Activated T-cell treated with anti-CD3 and anti-CD28 coated beads, Interleukin-2, amount 50 U/mL, for 72 hours (primary cell): ENCODE results near the gene MFSD12. TPM values are rescaled to one million over a fixed set of nuclear protein-coding genes. Genes with fewer than 3 reads are reported as not detected.
"Not testable (repeated sequence)": the region's sequence is repeated elsewhere in the genome, so short reads cannot be mapped to it uniquely, and the experiment has no call there.

Source experiments
- ATAC-seq, 2 donors: fragments of 150-1000 bp; cut with Tn5 transposase; replicated peaks in 1 of 2; 2 replicates each; pipeline ENCODE4 v1.10.0; 2021; ENCODE audit warnings: moderate library complexity in 2 of 2, mild to moderate bottlenecking in 1 of 2
- DNase-seq, 2 donors: peaks; one replicate each; pipeline ENCODE4 v3.0.0; 2021 to 2022; ENCODE audit warnings: mixed read lengths in 1 of 2
- H3K27ac Mint-ChIP-seq: one replicate; pipeline ENCODE4 v1.8.0; 2022; ENCODE audit warnings: mild to moderate bottlenecking, moderate library complexity, mixed read lengths
- H3K27me3 Mint-ChIP-seq: one replicate; pipeline ENCODE4 v1.8.0; 2022; ENCODE audit warnings: low read depth, mixed read lengths
- H3K36me3 Mint-ChIP-seq, 2 donors: one replicate each; pipeline ENCODE4 v1.8.0; 2022; ENCODE audit warnings: mixed read lengths in 2 of 2, mild to moderate bottlenecking in 1 of 2; ENCODE audit not compliant: insufficient read depth in 2 of 2
- H3K4me1 Mint-ChIP-seq: one replicate; pipeline ENCODE4 v1.8.0; 2022; ENCODE audit warnings: low read depth, mixed read lengths
- H3K4me3 Mint-ChIP-seq, 2 donors: one replicate each; pipeline ENCODE4 v1.8.0; 2022; ENCODE audit warnings: mild to moderate bottlenecking in 2 of 2, mixed read lengths in 2 of 2, moderate library complexity in 2 of 2
- H3K9me3 Mint-ChIP-seq, 2 donors: one replicate each; pipeline ENCODE4 v1.8.0; 2022; ENCODE audit warnings: mixed read lengths in 2 of 2
- total RNA-seq, 2 donors: library from RNA; stranded (reverse); gene quantifications; one replicate each; pipeline ENCODE4 v1.2.3, GENCODE V29; 2022

MFSD12 gene
- total RNA-seq, 2 donors from 2014 or later, result 50.8 to 69.9 TPM

GRCh38 chr19:3577723-3578344 is 20.4 kb upstream of the MFSD12 start:
- ATAC-seq (no peak), DNase-seq (no peak)
- H3K4me1 Mint-ChIP-seq, result peaks cover 4% of the 10 kb centered on the region
- H3K9me3 Mint-ChIP-seq, result no peaks in the 10 kb centered on the region
- H3K27ac Mint-ChIP-seq, result no peak overlapping the region
- H3K27me3 Mint-ChIP-seq, result no peaks in the 10 kb centered on the region
- no peak overlapping the region for H3K4me3 Mint-ChIP-seq
- H3K36me3 Mint-ChIP-seq, result peaks cover 2 to 4% of the 10 kb centered on the region in 2 donors

GRCh38 chr19:3576696-3577443 is 19.5 kb upstream of the MFSD12 start:
- no peak for ATAC-seq
- Mint-ChIP-seq H3K4me3 (no peak overlapping the region), H3K36me3 (peaks cover 2 to 4% of the 10 kb centered on the region in 2 donors), H3K4me1 (peaks cover 10% of the 10 kb centered on the region), H3K27ac (no peak overlapping the region), H3K27me3 (no peaks in the 10 kb centered on the region), H3K9me3 (no peaks in the 10 kb centered on the region)
- DNase-seq, result no peak

GRCh38 chr19:3575949-3576673 is 18.7 kb upstream of the MFSD12 start:
- H3K36me3 Mint-ChIP-seq, result peaks cover 2 to 4% of the 10 kb centered on the region in 2 donors
- no peak overlapping the region for H3K4me3 Mint-ChIP-seq
- peaks cover 16% of the 10 kb centered on the region for H3K4me1 Mint-ChIP-seq
- DNase-seq (no peak), ATAC-seq (no peak)
- no peaks in the 10 kb centered on the region for H3K9me3 Mint-ChIP-seq
- no peaks in the 10 kb centered on the region for H3K27me3 Mint-ChIP-seq
- no peak overlapping the region for H3K27ac Mint-ChIP-seq

DNA sequence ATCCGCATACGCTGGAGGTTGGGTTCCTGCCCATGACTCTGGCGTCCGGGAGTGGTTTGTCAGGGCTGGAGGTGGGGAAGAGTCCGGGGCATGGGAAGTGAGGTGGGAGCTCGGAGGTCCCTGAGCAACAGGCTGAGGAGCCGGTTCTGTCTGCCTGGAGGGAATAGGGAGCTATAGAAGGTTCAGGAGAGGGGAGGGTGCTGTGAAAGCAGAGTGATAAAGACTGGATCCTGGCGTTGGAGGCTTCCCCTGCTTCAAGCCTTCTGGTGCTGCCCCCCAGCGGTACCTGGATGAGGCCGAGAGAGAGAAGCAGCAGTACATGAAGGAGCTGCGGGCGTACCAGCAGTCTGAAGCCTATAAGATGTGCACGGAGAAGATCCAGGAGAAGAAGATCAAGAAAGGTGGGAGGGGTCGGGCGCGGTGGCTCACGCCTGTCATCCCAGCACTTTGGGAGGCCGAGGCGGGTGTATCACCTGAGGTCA is 17.9 kb upstream of the MFSD12 start:
- Mint-ChIP-seq H3K27me3 (no peaks in the 10 kb centered on the region), H3K9me3 (no peaks in the 10 kb centered on the region), H3K4me3 (no peak overlapping the region), H3K36me3 (peaks cover 2 to 4% of the 10 kb centered on the region in 2 donors), H3K27ac (no peak overlapping the region), H3K4me1 (peaks cover 21% of the 10 kb centered on the region)
- ATAC-seq (no peak), DNase-seq (peak in 1 of 2 donors; percentile 19)

DNA sequence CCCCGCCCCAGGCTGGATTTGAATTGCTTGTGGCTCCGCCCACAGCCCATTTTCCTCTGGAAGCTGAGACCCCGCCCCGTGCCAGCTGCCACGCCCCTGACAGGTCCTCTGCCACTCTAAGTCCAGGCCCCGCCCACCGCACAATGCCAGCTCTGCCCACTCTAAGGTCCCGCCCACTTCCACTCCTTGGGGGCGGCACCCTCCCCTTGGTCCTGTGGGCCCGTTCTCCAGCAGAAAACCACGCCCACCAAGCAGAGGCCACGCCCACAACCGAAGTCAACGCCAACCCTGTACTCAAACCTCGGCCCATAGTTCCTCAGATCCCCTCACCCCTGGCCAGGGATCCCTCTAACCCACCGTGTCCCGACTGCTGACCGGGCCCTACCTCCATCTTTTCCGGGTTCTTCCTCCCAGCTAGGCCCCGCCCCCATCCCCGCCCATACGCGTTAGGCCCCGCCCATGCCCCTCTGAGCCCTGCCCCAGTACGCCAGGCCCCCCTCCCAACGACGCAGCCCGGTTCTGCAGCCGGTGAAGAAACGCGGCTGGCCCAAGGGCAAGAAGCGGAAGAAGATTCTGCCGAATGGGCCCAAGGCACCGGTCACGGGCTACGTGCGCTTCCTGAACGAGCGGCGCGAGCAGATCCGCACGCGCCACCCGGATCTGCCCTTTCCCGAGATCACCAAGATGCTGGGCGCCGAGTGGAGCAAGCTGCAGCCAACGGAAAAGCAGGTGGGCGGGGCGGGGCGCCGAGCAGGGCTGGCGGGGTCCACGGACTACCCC is 16.7 kb upstream of the MFSD12 start:
- Mint-ChIP-seq H3K27me3 (no peaks in the 10 kb centered on the region), H3K9me3 (no peaks in the 10 kb centered on the region), H3K4me3 (peak overlapping the region; percentile 78 to 84), H3K36me3 (peaks cover 2 to 4% of the 10 kb centered on the region in 2 donors), H3K4me1 (peaks cover 21% of the 10 kb centered on the region), H3K27ac (no peak overlapping the region)
- ATAC-seq, result peak; percentile 47 to 49
- DNase-seq, result peak; percentile 95 to 96

GRCh38 chr19:3573162-3573857 is 15.9 kb upstream of the MFSD12 start:
- H3K27ac Mint-ChIP-seq, result peak overlapping the region; percentile 42
- no peaks in the 10 kb centered on the region for H3K9me3 Mint-ChIP-seq
- no peaks in the 10 kb centered on the region for H3K27me3 Mint-ChIP-seq
- peak overlapping the region; percentile 78 to 84 for H3K4me3 Mint-ChIP-seq
- peak; percentile 46 to 51 for DNase-seq
- H3K36me3 Mint-ChIP-seq, result peaks cover 2 to 4% of the 10 kb centered on the region in 2 donors
- H3K4me1 Mint-ChIP-seq, result peaks cover 21% of the 10 kb centered on the region
- peak; percentile 15 to 26 for ATAC-seq

DNA sequence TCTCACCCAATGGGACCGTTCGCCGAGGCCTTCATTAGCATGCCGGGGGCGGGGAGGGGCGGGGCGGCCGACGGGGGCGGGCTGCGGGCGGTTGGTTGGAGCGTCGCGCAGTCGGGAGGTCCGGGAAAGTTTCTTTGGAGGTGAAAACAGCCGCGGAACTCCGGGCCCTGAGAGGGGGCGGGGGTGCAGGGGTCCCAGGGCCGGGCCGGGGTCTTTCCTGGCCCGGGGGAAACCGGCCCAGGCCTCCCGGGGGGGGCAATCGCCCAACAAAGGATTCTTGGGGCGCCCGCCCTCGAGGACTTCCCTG is 15.4 kb upstream of the MFSD12 start, which contains the start of gene HMG20B:
Gene HMG20B (plus strand): TSS at position 90 of the 307 bp plus-strand sequence. CDS start 366 bp downstream, outside the sequence.
- H3K4me3 Mint-ChIP-seq, result peak within 1 kb of the TSS; percentile 84 to 88
- peak within 1 kb of the TSS; percentile 42 for H3K27ac Mint-ChIP-seq
- no peaks in the 10 kb centered on the region for H3K27me3 Mint-ChIP-seq
- ATAC-seq (no peak), DNase-seq (no peak)
- H3K36me3 Mint-ChIP-seq, result peaks cover 2 to 4% of the 10 kb centered on the region in 2 donors
- peaks cover 21% of the 10 kb centered on the region for H3K4me1 Mint-ChIP-seq
- H3K9me3 Mint-ChIP-seq, result no peaks in the 10 kb centered on the region

DNA sequence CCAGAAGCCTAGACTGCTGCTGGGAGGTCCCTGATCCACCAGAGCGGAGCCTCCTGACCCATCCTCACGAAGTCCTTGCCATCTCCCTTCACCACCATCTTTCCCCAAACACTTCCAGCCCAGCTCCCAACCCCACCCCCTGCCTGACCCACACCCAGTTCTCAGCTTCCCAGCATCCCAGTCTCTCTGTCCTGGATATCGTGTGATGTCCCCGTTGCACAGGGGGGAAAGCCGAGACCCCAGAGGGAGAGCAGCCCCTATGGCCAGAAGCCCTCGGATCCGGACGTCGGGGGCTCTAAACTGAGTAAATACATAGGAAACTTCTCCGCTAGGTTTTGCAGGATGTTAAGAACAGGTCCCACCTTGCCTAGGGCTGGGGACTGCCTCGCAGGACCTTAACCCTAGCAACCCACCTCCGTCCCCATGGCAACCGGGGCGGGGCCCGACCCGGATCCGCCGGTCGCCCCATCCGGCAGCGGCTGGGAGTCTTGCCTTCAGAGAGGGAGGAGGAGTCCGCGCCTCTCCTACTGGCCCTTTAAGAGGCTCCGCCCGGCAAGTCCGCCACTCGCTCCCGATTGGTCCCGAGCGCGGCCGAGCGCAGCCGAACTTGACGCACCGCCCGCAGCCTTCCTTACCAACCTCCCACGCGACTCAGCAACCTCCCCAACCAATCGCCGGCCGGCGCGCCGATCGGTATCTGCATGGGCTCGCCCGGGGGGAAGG is 14.9 kb upstream of the MFSD12 start:
- ATAC-seq, result peak; percentile 93
- Mint-ChIP-seq H3K4me3 (peak overlapping the region; percentile 84 to 88), H3K9me3 (no peaks in the 10 kb centered on the region), H3K27me3 (no peaks in the 10 kb centered on the region), H3K4me1 (peaks cover 21% of the 10 kb centered on the region), H3K36me3 (peaks cover 2 to 4% of the 10 kb centered on the region in 2 donors), H3K27ac (no peak overlapping the region)
- DNase-seq, result peak; percentile 99

DNA sequence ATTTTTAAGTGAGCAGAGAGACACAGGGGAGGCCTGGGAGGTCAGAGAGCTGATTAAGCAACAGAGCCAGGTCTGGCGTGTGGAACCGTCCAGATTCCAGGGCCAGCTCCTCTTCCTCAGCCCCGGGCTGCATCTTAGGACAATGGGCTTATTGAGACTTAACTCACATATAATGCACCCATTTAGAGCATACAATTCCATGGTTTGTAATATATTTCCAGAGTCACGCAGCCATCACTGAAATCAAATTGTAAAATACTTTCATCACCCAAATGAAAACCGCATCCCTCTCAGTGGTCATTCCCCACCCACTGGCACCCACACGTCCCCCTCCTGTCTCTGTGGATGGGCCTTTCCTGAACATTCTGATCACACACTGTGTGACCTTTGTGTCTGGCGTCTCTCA is 13.2 kb upstream of the MFSD12 start:
- H3K4me3 Mint-ChIP-seq, result no peak overlapping the region
- no peaks in the 10 kb centered on the region for H3K27me3 Mint-ChIP-seq
- no peak for ATAC-seq
- no peak overlapping the region for H3K27ac Mint-ChIP-seq
- no peaks in the 10 kb centered on the region for H3K9me3 Mint-ChIP-seq
- H3K36me3 Mint-ChIP-seq, result peaks cover 2 to 4% of the 10 kb centered on the region in 2 donors
- H3K4me1 Mint-ChIP-seq, result peaks cover 21% of the 10 kb centered on the region
- no peak for DNase-seq

GRCh38 chr19:3570042-3570441 is 12.7 kb upstream of the MFSD12 start:
- not testable (repeated sequence) for H3K36me3 Mint-ChIP-seq, ATAC-seq, H3K9me3 Mint-ChIP-seq, H3K27ac Mint-ChIP-seq, H3K4me3 Mint-ChIP-seq, DNase-seq, H3K27me3 Mint-ChIP-seq
- peaks cover 21% of the 10 kb centered on the region for H3K4me1 Mint-ChIP-seq

GRCh38 chr19:3565139-3565538 is 7.8 kb upstream of the MFSD12 start:
- no peak overlapping the region for H3K27ac Mint-ChIP-seq
- H3K4me1 Mint-ChIP-seq, result no peaks in the 10 kb centered on the region
- H3K36me3 Mint-ChIP-seq, result no peaks in the 10 kb centered on the region
- H3K4me3 Mint-ChIP-seq, result no peak overlapping the region
- H3K9me3 Mint-ChIP-seq, result no peaks in the 10 kb centered on the region
- H3K27me3 Mint-ChIP-seq, result no peaks in the 10 kb centered on the region
- no peak for ATAC-seq
- DNase-seq, result no peak
